Suppressor macrophage treated with lipopolysaccharide for 4 hours (primary cell): ENCODE measurements around the gene A1BG.

ENCODE experiments used
- DNase-seq: peaks from one replicate; pipeline ENCODE4 v3.0.0-alpha.2; 2020

A1BG gene

GRCh38 chr19:58352760-58353671 is at the start of gene A1BG:
A1BG (minus strand) TSS chr19:58353492; CDS start chr19:58353437, 55 bp downstream.
- no peak for DNase-seq

- no peak for DNase-seq
Measured at GRCh38 chr19:58401840-58402421, 48.6 kb upstream of the A1BG start.

GRCh38 chr19:58400916-58401839 is 47.9 kb upstream of the A1BG start:
- DNase-seq: peak; percentile 99

- no peak for DNase-seq
Measured at GRCh38 chr19:58400316-58400915, 47.1 kb upstream of the A1BG start.

- no peak for DNase-seq
Measured at GRCh38 chr19:58399903-58400302, 46.6 kb upstream of the A1BG start.

GRCh38 chr19:58398545-58398944 is 45.3 kb upstream of the A1BG start:
- DNase-seq: no peak

GRCh38 chr19:58398087-58398486 is 44.8 kb upstream of the A1BG start:
- DNase-seq: no peak

- DNase-seq: no peak
Measured at GRCh38 chr19:58397533-58398037, 44.3 kb upstream of the A1BG start.

- DNase-seq: no peak
Measured at GRCh38 chr19:58396691-58397532, 43.6 kb upstream of the A1BG start.

- no peak for DNase-seq
Measured at GRCh38 chr19:58395979-58396627, 42.8 kb upstream of the A1BG start.

GRCh38 chr19:58395220-58395978 is 42.1 kb upstream of the A1BG start, which contains the start of gene RNF225:
RNF225 (plus strand) TSS chr19:58395656; CDS start chr19:58396090, 434 bp downstream.
- no peak for DNase-seq

- DNase-seq: no peak
Measured at GRCh38 chr19:58394821-58395219, 41.5 kb upstream of the A1BG start.

GRCh38 chr19:58393725-58394033 is 40.4 kb upstream of the A1BG start:
- no peak for DNase-seq

- DNase-seq: no peak
Measured at GRCh38 chr19:58392945-58393724, 39.8 kb upstream of the A1BG start.

- DNase-seq: no peak
Measured at GRCh38 chr19:58388175-58388526, 34.9 kb upstream of the A1BG start.

- DNase-seq: no peak
Measured at GRCh38 chr19:58387338-58388174, 34.3 kb upstream of the A1BG start.

GRCh38 chr19:58386576-58387337 is 33.5 kb upstream of the A1BG start, which contains the start of gene RPS5:
RPS5 (plus strand) TSS chr19:58387269; CDS start chr19:58388138, 869 bp downstream.
- peak; percentile 99 for DNase-seq
